Loucy (cell line): Measurements from ENCODE around the gene DROSHA.

Source experiments
- H2AFZ ChIP-seq: fragments of 200-600 bp; sonication (generic); 2 replicates; pipeline ENCODE4 v1.6.0; 2016; ENCODE audit warnings: antibody characterized with exemption, mild to moderate bottlenecking, low read length, moderate library complexity
- H3F3A ChIP-seq: fragments of 200-600 bp; 2 replicates; pipeline ENCODE4 v1.6.0; 2016; ENCODE audit warnings: antibody characterized with exemption, low read depth, mild to moderate bottlenecking
- H3K27me3 ChIP-seq: fragments of 200-600 bp; sonication (generic); 2 replicates; pipeline ENCODE4 v1.6.1; 2014; ENCODE audit warnings: low read length, mild to moderate bottlenecking; ENCODE audit not compliant: insufficient read depth, poor library complexity, severe bottlenecking
- H3K36me3 ChIP-seq: fragments of 200-600 bp; sonication (generic); 2 replicates; pipeline ENCODE4 v1.6.1; 2016; ENCODE audit warnings: low read length; ENCODE audit not compliant: insufficient read depth
- H3K4me1 ChIP-seq: fragments of 200-600 bp; sonication (generic); 2 replicates; pipeline ENCODE4 v1.5.1; 2014; ENCODE audit warnings: low read length, mild to moderate bottlenecking; ENCODE audit not compliant: insufficient read depth, poor library complexity, severe bottlenecking
- H3K4me2 ChIP-seq: fragments of 200-600 bp; sonication (generic); 2 replicates; pipeline ENCODE4 v1.6.0; 2014; ENCODE audit warnings: antibody characterized with exemption, low read length, low read depth, mild to moderate bottlenecking; ENCODE audit not compliant: poor library complexity, severe bottlenecking
- H3K4me3 ChIP-seq: fragments of 200-600 bp; sonication (generic); 2 replicates; pipeline ENCODE4 v1.5.1; 2014; ENCODE audit warnings: low read length, mild to moderate bottlenecking, mixed read lengths; ENCODE audit not compliant: poor library complexity, severe bottlenecking
- H3K79me2 ChIP-seq: fragments of 200-600 bp; sonication (generic); 2 replicates; pipeline ENCODE4 v1.6.1; 2014; ENCODE audit warnings: low read length; ENCODE audit not compliant: insufficient read depth
- H3K9ac ChIP-seq: fragments of 200-600 bp; sonication (generic); 2 replicates; pipeline ENCODE4 v1.6.0; 2014; ENCODE audit warnings: mild to moderate bottlenecking, low read depth, low read length, moderate library complexity; ENCODE audit not compliant: poor library complexity, severe bottlenecking
- H3K9me2 ChIP-seq: fragments of 200-600 bp; sonication (generic); replicated peaks from 2 replicates; pipeline ENCODE4 v1.6.1; 2016; ENCODE audit warnings: low read depth, low read length, mixed read lengths
- H3K9me3 ChIP-seq: fragments of 200-600 bp; sonication (generic); 2 replicates; pipeline ENCODE4 v1.6.1; 2014; ENCODE audit warnings: mild to moderate bottlenecking, antibody characterized with exemption, low read length, low read depth; ENCODE audit not compliant: insufficient read depth
- H4K20me1 ChIP-seq: fragments of 200-600 bp; sonication (generic); 2 replicates; pipeline ENCODE4 v1.6.0; 2014; ENCODE audit warnings: antibody characterized with exemption, low read length, mild to moderate bottlenecking; ENCODE audit not compliant: insufficient read depth, poor library complexity, severe bottlenecking
- EZH2phosphoT487 ChIP-seq: fragments of 200-600 bp; IDR thresholded peaks from 2 replicates; pipeline ENCODE4 v1.6.1; 2018; ENCODE audit warnings: antibody characterized with exemption, mild to moderate bottlenecking, moderate library complexity, borderline replicate concordance
- TF ChIP-seq, protein P1 (sequence below): fragments of 200-600 bp; sonication (generic); conservative IDR thresholded peaks from 2 replicates; pipeline ENCODE4 v1.5.1; 2014; ENCODE audit warnings: mild to moderate bottlenecking, antibody characterized with exemption, low read length

The DROSHA gene

GRCh38 chr5:31469466-31469865 lies 62.4 kb downstream of the DROSHA start:
- no peak overlapping the region for H3K4me3 ChIP-seq
- no peaks in the 10 kb centered on the region for H4K20me1 ChIP-seq
- no peaks in the 10 kb centered on the region for H3F3A ChIP-seq
- peaks cover 5% of the 10 kb centered on the region for H3K4me1 ChIP-seq
- no peak overlapping the region for H2AFZ ChIP-seq
- H3K9me3 ChIP-seq = no peaks in the 10 kb centered on the region
- no peak overlapping the region for H3K4me2 ChIP-seq
- no peaks in the 10 kb centered on the region for H3K79me2 ChIP-seq
- TF ChIP-seq, protein P1, sequence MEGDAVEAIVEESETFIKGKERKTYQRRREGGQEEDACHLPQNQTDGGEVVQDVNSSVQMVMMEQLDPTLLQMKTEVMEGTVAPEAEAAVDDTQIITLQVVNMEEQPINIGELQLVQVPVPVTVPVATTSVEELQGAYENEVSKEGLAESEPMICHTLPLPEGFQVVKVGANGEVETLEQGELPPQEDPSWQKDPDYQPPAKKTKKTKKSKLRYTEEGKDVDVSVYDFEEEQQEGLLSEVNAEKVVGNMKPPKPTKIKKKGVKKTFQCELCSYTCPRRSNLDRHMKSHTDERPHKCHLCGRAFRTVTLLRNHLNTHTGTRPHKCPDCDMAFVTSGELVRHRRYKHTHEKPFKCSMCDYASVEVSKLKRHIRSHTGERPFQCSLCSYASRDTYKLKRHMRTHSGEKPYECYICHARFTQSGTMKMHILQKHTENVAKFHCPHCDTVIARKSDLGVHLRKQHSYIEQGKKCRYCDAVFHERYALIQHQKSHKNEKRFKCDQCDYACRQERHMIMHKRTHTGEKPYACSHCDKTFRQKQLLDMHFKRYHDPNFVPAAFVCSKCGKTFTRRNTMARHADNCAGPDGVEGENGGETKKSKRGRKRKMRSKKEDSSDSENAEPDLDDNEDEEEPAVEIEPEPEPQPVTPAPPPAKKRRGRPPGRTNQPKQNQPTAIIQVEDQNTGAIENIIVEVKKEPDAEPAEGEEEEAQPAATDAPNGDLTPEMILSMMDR = no peak
- no peak for TF ChIP-seq EZH2phosphoT487
- H3K27me3 ChIP-seq = no peaks in the 10 kb centered on the region
- no peak overlapping the region for H3K9ac ChIP-seq
- H3K9me2 ChIP-seq = no peaks in the 10 kb centered on the region
- H3K36me3 ChIP-seq = peaks cover 43% of the 10 kb centered on the region

DNA sequence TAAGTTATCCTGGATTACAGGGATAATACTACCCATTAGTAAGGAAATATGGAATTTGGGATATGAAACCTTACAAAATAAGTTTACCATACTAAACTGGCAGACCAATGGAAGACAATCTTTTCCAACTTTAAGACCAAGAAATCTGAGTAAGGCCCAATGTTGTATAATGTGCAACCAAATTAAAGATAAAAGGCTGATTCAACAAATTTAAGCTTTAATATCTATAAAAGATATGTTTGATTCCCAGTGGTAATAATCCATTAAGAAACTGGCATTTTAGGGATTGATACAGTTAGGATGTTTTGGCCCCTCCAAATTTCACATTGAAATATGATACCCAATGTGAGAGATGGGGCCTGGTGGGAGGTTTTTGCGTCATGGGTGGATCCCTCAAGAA lies 66.6 kb downstream of the DROSHA start:
- peaks cover 70% of the 10 kb centered on the region for H3K36me3 ChIP-seq
- no peaks in the 10 kb centered on the region for H3F3A ChIP-seq
- H2AFZ ChIP-seq = no peak overlapping the region
- no peak overlapping the region for H3K4me2 ChIP-seq
- H3K4me1 ChIP-seq = peaks cover 5% of the 10 kb centered on the region
- no peak for TF ChIP-seq EZH2phosphoT487
- TF ChIP-seq, protein P1 = no peak
- no peaks in the 10 kb centered on the region for H3K27me3 ChIP-seq
- no peaks in the 10 kb centered on the region for H3K9me2 ChIP-seq
- H3K4me3 ChIP-seq = no peak overlapping the region
- 0 out of 2 replicates have a peak, but pooled peaks cover 3% of the 10 kb centered on the region for H3K9me3 ChIP-seq
- H4K20me1 ChIP-seq = no peaks in the 10 kb centered on the region
- H3K9ac ChIP-seq = no peak overlapping the region
- no peaks in the 10 kb centered on the region for H3K79me2 ChIP-seq

GRCh38 chr5:31464081-31464480 lies 67.8 kb downstream of the DROSHA start:
- H3K36me3 ChIP-seq = peaks cover 81% of the 10 kb centered on the region
- H3K4me3 ChIP-seq = no peak overlapping the region
- H3K79me2 ChIP-seq = no peaks in the 10 kb centered on the region
- H3F3A ChIP-seq = no peaks in the 10 kb centered on the region
- H3K4me2 ChIP-seq = no peak overlapping the region
- H3K27me3 ChIP-seq = no peaks in the 10 kb centered on the region
- no peaks in the 10 kb centered on the region for H4K20me1 ChIP-seq
- TF ChIP-seq EZH2phosphoT487 = no peak
- TF ChIP-seq, protein P1 = no peak
- H3K9me3 ChIP-seq = 0 out of 2 replicates have a peak, but pooled peaks cover 3% of the 10 kb centered on the region
- H3K9me2 ChIP-seq = no peaks in the 10 kb centered on the region
- no peaks in the 10 kb centered on the region for H3K4me1 ChIP-seq
- no peak overlapping the region for H2AFZ ChIP-seq
- no peak overlapping the region for H3K9ac ChIP-seq
